GM23338 (cell line): ENCODE data around the gene PCYT2.

Experiments
- CTCF ChIP-seq, 2 experiments: fragments of 200-600 bp in 1 of 2; sonication (generic) in 1 of 2; conservative IDR thresholded peaks; 2 replicates each; pipeline versions ENCODE4 v1.5.1 to v1.6.1; 2016 to 2017; ENCODE audit warnings: antibody characterized with exemption in 2 of 2, low read depth in 2 of 2, mild to moderate bottlenecking in 2 of 2, moderate library complexity in 1 of 2
- EZH2 ChIP-seq: fragments of 200-600 bp; sonication (generic); IDR thresholded peaks from one replicate; pipeline ENCODE4 v1.8.0; 2017; ENCODE audit warnings: antibody characterized with exemption, mild to moderate bottlenecking, low read depth; ENCODE audit not compliant: unreplicated experiment
- EZH2phosphoT487 ChIP-seq: fragments of 200-600 bp; sonication (generic); IDR thresholded peaks from one replicate; pipeline ENCODE4 v1.8.1; 2018; ENCODE audit warnings: antibody characterized with exemption; ENCODE audit not compliant: unreplicated experiment

- TF ChIP-seq CTCF (conservative IDR thresholded peaks at IDR 0.05; ENCODE audit: low read depth in 2 of 2) (no peak), EZH2 (no peak), EZH2phosphoT487 (no peak)
Observed at GRCh38 chr17:81931189-81931556, 20.0 kb upstream of the PCYT2 start.
